ENCODE results near the gene ITM2C. TPM values are rescaled to one million over a fixed set of nuclear protein-coding genes. Genes with fewer than 3 reads are reported as not detected.
A peak's percentile ranks its signal among the peaks of the same experiment; 100 is the strongest.

Gene ITM2C
- polyA plus RNA-seq, 1 donor (not counting 4 experiments of a cell fraction or from before 2014, with no cell fraction given), result 55.0 TPM

- DNase-seq (ENCODE audit: low read depth, low spot score) (peak; percentile 13), FAIRE-seq (no peak)
- Histone ChIP-seq H3K9me3 (ENCODE audit: control insufficient read depth, low read depth, low read length) (no peaks in the 10 kb centered on the region), H3K4me2 (ENCODE audit: control insufficient read depth, extremely low read depth, insufficient read depth, low read depth, low read length) (peak overlapping the region; percentile 35), H3K4me1 (ENCODE audit: control insufficient read depth, extremely low read depth, insufficient read depth, low read length) (no peaks in the 10 kb centered on the region), H3K36me3 (ENCODE audit: control insufficient read depth in 2 of 2, extremely low read depth in 1 of 2, insufficient read depth in 2 of 2, low read length in 2 of 2) (no peaks in the 10 kb centered on the region), H3K79me2 (ENCODE audit: control insufficient read depth, insufficient read depth, low read length) (no peaks in the 10 kb centered on the region), H3K4me3 (ENCODE audit: control insufficient read depth in 2 of 3, extremely low read depth in 1 of 3, insufficient read depth in 2 of 3, low read depth in 1 of 3, low read length in 3 of 3) (no peak overlapping the region), H2AFZ (ENCODE audit: control insufficient read depth, low read length) (no peak overlapping the region), H3K27ac (ENCODE audit: control insufficient read depth, insufficient read depth, low read length) (no peak overlapping the region), H4K20me1 (ENCODE audit: control insufficient read depth, extremely low read depth, insufficient read depth, low read length) (no peaks in the 10 kb centered on the region), H3K9ac (ENCODE audit: control insufficient read depth, extremely low read depth, insufficient read depth, low read length) (no peak overlapping the region), H3K27me3 (ENCODE audit: control insufficient read depth, extremely low read depth, insufficient read depth, low read length) (peaks cover 6% of the 10 kb centered on the region), H3K9me1 (ENCODE audit: control insufficient read depth, extremely low read depth, insufficient read depth, low read length) (no peaks in the 10 kb centered on the region)
- dilution Hi-C loops (cut with MboI; ENCODE audit: extremely low pct_ligation_motif_present, low sequenced_read_pairs), result no loop called here
- no peak for TF ChIP-seq EZH2 (IDR thresholded peaks at IDR 0.05; ENCODE audit: low read length)
- TF ChIP-seq, protein P1, sequence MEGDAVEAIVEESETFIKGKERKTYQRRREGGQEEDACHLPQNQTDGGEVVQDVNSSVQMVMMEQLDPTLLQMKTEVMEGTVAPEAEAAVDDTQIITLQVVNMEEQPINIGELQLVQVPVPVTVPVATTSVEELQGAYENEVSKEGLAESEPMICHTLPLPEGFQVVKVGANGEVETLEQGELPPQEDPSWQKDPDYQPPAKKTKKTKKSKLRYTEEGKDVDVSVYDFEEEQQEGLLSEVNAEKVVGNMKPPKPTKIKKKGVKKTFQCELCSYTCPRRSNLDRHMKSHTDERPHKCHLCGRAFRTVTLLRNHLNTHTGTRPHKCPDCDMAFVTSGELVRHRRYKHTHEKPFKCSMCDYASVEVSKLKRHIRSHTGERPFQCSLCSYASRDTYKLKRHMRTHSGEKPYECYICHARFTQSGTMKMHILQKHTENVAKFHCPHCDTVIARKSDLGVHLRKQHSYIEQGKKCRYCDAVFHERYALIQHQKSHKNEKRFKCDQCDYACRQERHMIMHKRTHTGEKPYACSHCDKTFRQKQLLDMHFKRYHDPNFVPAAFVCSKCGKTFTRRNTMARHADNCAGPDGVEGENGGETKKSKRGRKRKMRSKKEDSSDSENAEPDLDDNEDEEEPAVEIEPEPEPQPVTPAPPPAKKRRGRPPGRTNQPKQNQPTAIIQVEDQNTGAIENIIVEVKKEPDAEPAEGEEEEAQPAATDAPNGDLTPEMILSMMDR (optimal IDR thresholded peaks at IDR 0.05 in 1 of 3, IDR thresholded peaks at IDR 0.05 in 1 of 3, conservative IDR thresholded peaks at IDR 0.05 in 1 of 3; ENCODE audit: extremely low read depth in 1 of 3, insufficient read depth in 2 of 3, low read length in 3 of 3), result peak; percentile 62 to 96 (median 62)
These were observed 16.8 kb upstream of the ITM2C start for GRCh38 chr2:230847883-230848388.

GRCh38 chr2:230849633-230850357 lies 14.9 kb upstream of the ITM2C start:
- no peak for TF ChIP-seq EZH2 (IDR thresholded peaks at IDR 0.05; ENCODE audit: low read length)
- TF ChIP-seq, protein P1 (optimal IDR thresholded peaks at IDR 0.05 in 1 of 3, IDR thresholded peaks at IDR 0.05 in 1 of 3, conservative IDR thresholded peaks at IDR 0.05 in 1 of 3; ENCODE audit: extremely low read depth in 1 of 3, insufficient read depth in 2 of 3, low read length in 3 of 3), result peak; percentile 80 to 95 (median 86)
- Histone ChIP-seq H2AFZ (ENCODE audit: control insufficient read depth, low read length) (no peak overlapping the region), H3K9me1 (ENCODE audit: control insufficient read depth, extremely low read depth, insufficient read depth, low read length) (no peaks in the 10 kb centered on the region), H3K4me3 (ENCODE audit: control insufficient read depth in 2 of 3, extremely low read depth in 1 of 3, insufficient read depth in 2 of 3, low read depth in 1 of 3, low read length in 3 of 3) (no peak overlapping the region), H4K20me1 (ENCODE audit: control insufficient read depth, extremely low read depth, insufficient read depth, low read length) (no peaks in the 10 kb centered on the region), H3K27me3 (ENCODE audit: control insufficient read depth, extremely low read depth, insufficient read depth, low read length) (peaks cover 6% of the 10 kb centered on the region), H3K79me2 (ENCODE audit: control insufficient read depth, insufficient read depth, low read length) (no peaks in the 10 kb centered on the region), H3K4me1 (ENCODE audit: control insufficient read depth, extremely low read depth, insufficient read depth, low read length) (no peaks in the 10 kb centered on the region), H3K9ac (ENCODE audit: control insufficient read depth, extremely low read depth, insufficient read depth, low read length) (no peak overlapping the region), H3K9me3 (ENCODE audit: control insufficient read depth, low read depth, low read length) (no peaks in the 10 kb centered on the region), H3K36me3 (ENCODE audit: control insufficient read depth in 2 of 2, extremely low read depth in 1 of 2, insufficient read depth in 2 of 2, low read length in 2 of 2) (no peaks in the 10 kb centered on the region), H3K27ac (ENCODE audit: control insufficient read depth, insufficient read depth, low read length) (no peak overlapping the region), H3K4me2 (ENCODE audit: control insufficient read depth, extremely low read depth, insufficient read depth, low read depth, low read length) (no peak overlapping the region)
- FAIRE-seq (no peak), DNase-seq (ENCODE audit: low read depth, low spot score) (no peak)
- dilution Hi-C loops (cut with MboI; ENCODE audit: extremely low pct_ligation_motif_present, low sequenced_read_pairs), result no loop called here
